ENCODE results near the gene JSRP1. TPM values are rescaled to one million over a fixed set of nuclear protein-coding genes. Genes with fewer than 3 reads are reported as not detected.

Gene JSRP1
- total RNA-seq, 4 donors from 2014 or later, result not detected

- no peak for TF ChIP-seq POLR2A (IDR thresholded peaks at IDR 0.05)
- no peak for TF ChIP-seq EP300 (IDR thresholded peaks at IDR 0.05)
- no peak for TF ChIP-seq CTCF (IDR thresholded peaks at IDR 0.05)
- 66 to 80% methylated on average over 31 of the region's 31 CpGs for WGBS, 2 donors
Measured at GRCh38 chr19:2215281-2215751, 40.9 kb downstream of the JSRP1 start.

GRCh38 chr19:2214251-2214650 lies 42.0 kb downstream of the JSRP1 start:
- H3K27me3 ChIP-seq, result no peaks in the 10 kb centered on the region
- no peaks in the 10 kb centered on the region for H3K9me3 ChIP-seq
- no peak for DNase-seq (ENCODE audit: low spot score in 2 of 2)
- no peak overlapping the region for H3K27ac ChIP-seq
- H3K4me1 ChIP-seq, result no peaks in the 10 kb centered on the region
- no peak overlapping the region for H3K4me3 ChIP-seq
- peaks cover 6 to 99% (median 25%) of the 10 kb centered on the region in 3 donors for H3K36me3 ChIP-seq
- 92 to 93% methylated on average over 17 of the region's 17 CpGs for WGBS, 2 donors
- no peak for TF ChIP-seq EP300 (IDR thresholded peaks at IDR 0.05)
- no peak for TF ChIP-seq CTCF (IDR thresholded peaks at IDR 0.05)
- no peak for TF ChIP-seq POLR2A (IDR thresholded peaks at IDR 0.05)

More at GRCh38 chr19:2215281-2215751, 40.9 kb downstream of the JSRP1 start:
- Histone ChIP-seq H3K4me1 (peaks cover 0 to 8% (median 2%) of the 10 kb centered on the region in 4 donors), H3K27ac (no peak overlapping the region), H3K4me3 (no peak overlapping the region), H3K27me3 (no peaks in the 10 kb centered on the region), H3K36me3 (peaks cover 6 to 99% (median 25%) of the 10 kb centered on the region in 3 donors), H3K9me3 (no peaks in the 10 kb centered on the region)
- no peak for DNase-seq (ENCODE audit: low spot score in 2 of 2)

GRCh38 chr19:2213799-2214198 lies 42.4 kb downstream of the JSRP1 start:
- H3K36me3 ChIP-seq, result peaks cover 6 to 98% (median 25%) of the 10 kb centered on the region in 3 donors
- H3K4me3 ChIP-seq, result no peak overlapping the region
- no peaks in the 10 kb centered on the region for H3K27me3 ChIP-seq
- no peak for DNase-seq (ENCODE audit: low spot score in 2 of 2)
- WGBS, 2 donors, result 68 to 93% methylated on average over 12 to 18 of the region's 26 CpGs
- peaks cover 0 to 3% (median under 1%) of the 10 kb centered on the region in 4 donors for H3K4me1 ChIP-seq
- H3K27ac ChIP-seq, result peak overlapping the region in 1 of 4 donors; percentile 59
- H3K9me3 ChIP-seq, result no peaks in the 10 kb centered on the region
- TF ChIP-seq CTCF (IDR thresholded peaks at IDR 0.05), result no peak
- no peak for TF ChIP-seq EP300 (IDR thresholded peaks at IDR 0.05)
- TF ChIP-seq POLR2A (IDR thresholded peaks at IDR 0.05), result no peak

- no peaks in the 10 kb centered on the region for H3K27me3 ChIP-seq
- peaks cover 0 to 10% (median 6%) of the 10 kb centered on the region in 4 donors for H3K4me1 ChIP-seq
- H3K9me3 ChIP-seq, result no peaks in the 10 kb centered on the region
- peaks cover 6 to 99% (median 25%) of the 10 kb centered on the region in 3 donors for H3K36me3 ChIP-seq
- DNase-seq (ENCODE audit: low spot score in 2 of 2), result no peak
- no peak for TF ChIP-seq CTCF (IDR thresholded peaks at IDR 0.05)
- TF ChIP-seq EP300 (IDR thresholded peaks at IDR 0.05), result no peak
- TF ChIP-seq POLR2A (IDR thresholded peaks at IDR 0.05), result no peak
- H3K4me3 ChIP-seq, result no peak overlapping the region
- WGBS, 2 donors, result 92 to 94% methylated on average over 17 to 18 of the region's 21 CpGs
- peak overlapping the region in 1 of 4 donors; percentile 59 for H3K27ac ChIP-seq
Measured at GRCh38 chr19:2212861-2213711, 43.1 kb downstream of the JSRP1 start.
